IMR-90 (cell line): ENCODE results near the gene DRD3. TPM values are rescaled to one million over a fixed set of nuclear protein-coding genes. Genes with fewer than 3 reads are reported as not detected.

Experiments
- ATAC-seq: fragments of 200-7000 bp; cut with Tn5 transposase; 2 replicates; pipeline ENCODE4 v1.9.1; 2020; ENCODE audit warnings: low read depth, mild to moderate bottlenecking, moderate library complexity
- BruUV-seq: library from RNA; stranded (reverse); fragments of 400-500 nt; replicated peaks from 2 replicates; lab custom pipeline; 2021; lab: Mats Ljungman, UMichigan
- CTCF ChIA-PET: fragments of 300-600 bp; formaldehyde crosslinking; extraction: SDS; loops from one replicate; lab custom pipeline; 2021; ENCODE audit warnings: antibody characterized with exemption; lab: Yijun Ruan, JAX
- POLR2A ChIA-PET: fragments of 300-600 bp; sonication (Branson Sonifier 250); formaldehyde crosslinking; loops from one replicate; lab custom pipeline; 2022; ENCODE audit warnings: antibody characterized with exemption; ENCODE audit not compliant: unreplicated experiment; lab: Charles Lee
- DNase-seq: peaks from one replicate; pipeline ENCODE4 v3.0.0; 2013
- H2AFZ ChIP-seq: replicated peaks from 2 replicates; pipeline ENCODE3; 2013; ENCODE audit warnings: low read length, mild to moderate bottlenecking; ENCODE audit not compliant: poor library complexity
- H2AK5ac ChIP-seq: 2 replicates; pipeline ENCODE4 v1.6.1; 2013; ENCODE audit warnings: low read depth, low read length, inconsistent platforms
- H2AK9ac ChIP-seq: replicated peaks from 2 replicates; pipeline ENCODE3; 2013; ENCODE audit warnings: mild to moderate bottlenecking, low read depth, low read length, moderate library complexity; ENCODE audit not compliant: poor library complexity
- H2BK120ac ChIP-seq: 2 replicates; pipeline ENCODE4 v1.6.1; 2013; ENCODE audit warnings: low read depth, low read length, inconsistent platforms
- H2BK15ac ChIP-seq: 3 replicates; pipeline ENCODE4 v1.6.1; 2013; ENCODE audit warnings: low read depth, low read length, inconsistent platforms
- H2BK20ac ChIP-seq: 2 replicates; pipeline ENCODE4 v1.6.1; 2013; ENCODE audit warnings: low read depth, mild to moderate bottlenecking, inconsistent platforms, low read length, moderate library complexity
- H2BK5ac ChIP-seq: 2 replicates; pipeline ENCODE4 v1.6.1; 2013; ENCODE audit warnings: mild to moderate bottlenecking, low read depth, low read length, inconsistent platforms; ENCODE audit not compliant: poor library complexity, severe bottlenecking
- H3K14ac ChIP-seq: replicated peaks from 2 replicates; pipeline ENCODE4 v1.6.1; 2013; ENCODE audit warnings: low read depth, low read length, inconsistent platforms
- H3K18ac ChIP-seq: 2 replicates; pipeline ENCODE4 v1.6.1; 2013; ENCODE audit warnings: low read depth, low read length, control low read depth
- H3K23ac ChIP-seq: 2 replicates; pipeline ENCODE4 v1.6.1; 2013; ENCODE audit warnings: low read depth, low read length, inconsistent platforms
- H3K27ac ChIP-seq: 2 replicates; pipeline ENCODE4 v1.5.1; 2013; ENCODE audit warnings: mild to moderate bottlenecking, control low read depth, low read length; ENCODE audit not compliant: insufficient read depth
- H3K27me3 ChIP-seq: 2 replicates; pipeline ENCODE4 v1.6.1; 2013; ENCODE audit warnings: low read length; ENCODE audit not compliant: control insufficient read depth, insufficient read depth
- H3K36me3 ChIP-seq: 2 replicates; pipeline ENCODE4 v1.6.1; 2013; ENCODE audit warnings: low read length, mixed read lengths; ENCODE audit not compliant: control insufficient read depth, insufficient read depth
- H3K4ac ChIP-seq: 2 replicates; pipeline ENCODE4 v1.6.1; 2013; ENCODE audit warnings: low read depth, low read length, inconsistent platforms
- H3K4me1 ChIP-seq: 2 replicates; pipeline ENCODE4 v1.6.1; 2013; ENCODE audit warnings: low read length, mixed read lengths; ENCODE audit not compliant: control insufficient read depth, insufficient read depth
- H3K4me2 ChIP-seq: 2 replicates; pipeline ENCODE4 v1.6.1; 2013; ENCODE audit warnings: low read depth, mild to moderate bottlenecking, control low read depth, low read length, moderate library complexity
- H3K4me3 ChIP-seq: 2 replicates; pipeline ENCODE4 v1.5.1; 2013; ENCODE audit warnings: low read depth, mild to moderate bottlenecking, control low read depth, low read length, moderate library complexity; ENCODE audit not compliant: insufficient read depth
- H3K56ac ChIP-seq: 2 replicates; pipeline ENCODE4 v1.6.1; 2013; ENCODE audit warnings: low read length, inconsistent platforms; ENCODE audit not compliant: insufficient read depth; ENCODE audit errors: extremely low read depth
- H3K79me1 ChIP-seq, 2 experiments: 2 replicates each; pipeline ENCODE4 v1.6.1; 2013; ENCODE audit warnings: low read length in 2 of 2, inconsistent platforms in 1 of 2, low read depth in 1 of 2
- H3K9ac ChIP-seq: 2 replicates; pipeline ENCODE4 v1.6.1; 2013; ENCODE audit warnings: low read depth, low read length, control low read depth
- H3K9me1 ChIP-seq: 2 replicates; pipeline ENCODE4 v1.6.1; 2013; ENCODE audit warnings: low read length, inconsistent platforms; ENCODE audit not compliant: insufficient read depth
- H3K9me3 ChIP-seq: 2 replicates; pipeline ENCODE4 v1.6.1; 2013; ENCODE audit warnings: low read length; ENCODE audit not compliant: control insufficient read depth, insufficient read depth
- H4K20me1 ChIP-seq: 2 replicates; pipeline ENCODE4 v1.6.1; 2013; ENCODE audit warnings: low read length, inconsistent platforms; ENCODE audit not compliant: insufficient read depth
- H4K5ac ChIP-seq: 2 replicates; pipeline ENCODE4 v1.6.1; 2013; ENCODE audit warnings: mild to moderate bottlenecking, low read depth, low read length, control low read depth
- H4K8ac ChIP-seq, 2 experiments: 2 replicates each; pipeline ENCODE4 v1.6.1; 2013; ENCODE audit warnings: low read depth in 2 of 2, low read length in 2 of 2, control low read depth in 1 of 2, inconsistent platforms in 1 of 2
- H4K91ac ChIP-seq: 2 replicates; pipeline ENCODE4 v1.6.1; 2013; ENCODE audit warnings: low read depth, low read length, inconsistent platforms; ENCODE audit not compliant: insufficient read depth
- CEBPB ChIP-seq: IDR thresholded peaks from 2 replicates; pipeline ENCODE4 v1.6.1; 2012; ENCODE audit warnings: low read depth, low read length, improper control_type of control experiment
- MXI1 ChIP-seq: IDR thresholded peaks from 2 replicates; pipeline ENCODE4 v1.6.1; 2012; ENCODE audit warnings: low read depth, mild to moderate bottlenecking, low read length, moderate library complexity, borderline replicate concordance
- RCOR1 ChIP-seq: IDR thresholded peaks from 2 replicates; pipeline ENCODE4 v1.6.1; 2012; ENCODE audit warnings: mild to moderate bottlenecking, low read length, improper control_type of control experiment; ENCODE audit not compliant: insufficient replicate concordance
- WGBS, 2 experiments: methylation state at CpG; one replicate each; pipeline versions ENCODE4 v1.1.5 to v1.1.7; 2013; ENCODE audit warnings: missing lambda C conversion rate in 2 of 2; ENCODE audit not compliant: insufficient read length in 1 of 2; ENCODE audit errors: extremely low coverage in 2 of 2; 5-methylcytosine and 5-hydroxymethylcytosine counted together
- dilution Hi-C: fragments of 300-500 bp; cut with HindIII; formaldehyde crosslinking; loops from one replicate; pipeline ENCODE4 v1.14.3; 2018; ENCODE audit warnings: low sequenced_read_pairs; ENCODE audit not compliant: unreplicated experiment
- in situ Hi-C: fragments of 300-500 bp; cut with MboI; formaldehyde crosslinking; loops from 3 replicates; pipeline ENCODE4 v1.14.3; 2019; ENCODE audit warnings: low sequenced_read_pairs, inconsistent platforms, mixed read lengths
- intact Hi-C: fragments of 100-400 bp; cut with micrococcal nuclease; formaldehyde crosslinking; loops from 2 replicates; pipeline ENCODE4 v1.10.0; 2022
- polyA plus RNA-seq, 3 experiments: library from polyadenylated mRNA; depleted of rRNA; stranded (reverse); fragments of >200 nt; gene quantifications; 2 replicates each; pipeline ENCODE4 v1.2.3, GENCODE V29; 2012; ENCODE audit warnings: low replicate concordance in 1 of 3
- total RNA-seq: library from RNA; depleted of rRNA; stranded (reverse); fragments of >200 nt; gene quantifications from 2 replicates; pipeline ENCODE4 v1.2.3, GENCODE V29; 2012

DRD3 gene
- total and polyA plus RNA-seq, 2 of the 4 experiments (the other 2 are of a cell fraction) = not detected

DNA sequence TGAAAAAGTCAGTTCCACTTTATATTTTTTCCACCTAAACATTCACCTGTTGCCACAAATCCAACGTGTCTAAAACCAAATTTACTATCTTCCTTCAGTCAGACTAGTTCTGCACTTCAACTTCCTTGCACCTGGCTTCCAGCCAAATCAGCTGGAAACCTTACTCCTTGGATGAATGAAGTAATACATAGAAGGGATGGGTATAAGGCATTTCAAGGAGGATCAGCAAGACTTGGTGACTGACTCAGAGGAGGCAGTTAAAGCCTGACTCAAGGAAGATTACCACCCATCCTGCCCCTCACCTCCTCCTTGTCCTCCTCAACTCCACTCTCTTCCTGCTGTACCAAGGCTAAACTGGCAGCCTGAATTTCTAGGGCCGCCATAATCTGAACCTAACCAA is 85.3 kb downstream of the DRD3 start:
- Histone ChIP-seq H4K91ac (no peak overlapping the region), H3K18ac (no peak overlapping the region), H3K9ac (no peak overlapping the region), H2AK9ac (no peak overlapping the region), H3K36me3 (peaks cover 1% of the 10 kb centered on the region; the same call in 1 of the 2 replicates), H3K56ac (no peak overlapping the region), H2BK20ac (no peak overlapping the region), H3K4me2 (no peak overlapping the region), H3K27ac (no peak overlapping the region), H3K4me1 (peaks cover 3% of the 10 kb centered on the region; the same call in 1 of the 2 replicates), H3K4ac (no peak overlapping the region), H4K20me1 (no peaks in the 10 kb centered on the region), H2BK5ac (no peak overlapping the region), H4K8ac (no peak overlapping the region), H4K5ac (no peak overlapping the region), H3K9me1 (no peaks in the 10 kb centered on the region; the same call in 1 of the 2 replicates), H2BK15ac (no peak overlapping the region), H2AFZ (peak overlapping the region; percentile 5), H2BK120ac (no peak overlapping the region), H2AK5ac (no peak overlapping the region), H3K4me3 (no peak overlapping the region), H3K79me1 (no peaks in the 10 kb centered on the region), H3K27me3 (no peaks in the 10 kb centered on the region), H3K14ac (no peak overlapping the region), H3K23ac (no peak overlapping the region), H3K9me3 (no peaks in the 10 kb centered on the region)
- peak; percentile 88 for ATAC-seq
- CTCF ChIA-PET = interaction anchor here (0.6 kb wide), 2 partner anchors 221 to 1801 kb away, joined by 3 read pairs; no protein-coding TSS in a partner anchor
- in situ Hi-C loops (no loop called here), dilution Hi-C loops (no loop called here), intact Hi-C loops (no loop called here)
- peak; percentile 89 for DNase-seq
- whole genome bisulfite sequencing, 2 experiments = no CpG with 5 or more reads among the region's 2 CpGs
- BruUV-seq = no TSS peak
- TF ChIP-seq CEBPB = peak; percentile 45; the same call in 1 of the 2 replicates
- TF ChIP-seq MXI1 = no peak
- no peak for TF ChIP-seq RCOR1
- POLR2A ChIA-PET = no interaction called here
